ENCODE results near the gene RPL31.
"Not testable (repeated sequence)": the region's sequence is repeated elsewhere in the genome, so short reads cannot be mapped to it uniquely, and the experiment has no call there.

Gene RPL31

DNA sequence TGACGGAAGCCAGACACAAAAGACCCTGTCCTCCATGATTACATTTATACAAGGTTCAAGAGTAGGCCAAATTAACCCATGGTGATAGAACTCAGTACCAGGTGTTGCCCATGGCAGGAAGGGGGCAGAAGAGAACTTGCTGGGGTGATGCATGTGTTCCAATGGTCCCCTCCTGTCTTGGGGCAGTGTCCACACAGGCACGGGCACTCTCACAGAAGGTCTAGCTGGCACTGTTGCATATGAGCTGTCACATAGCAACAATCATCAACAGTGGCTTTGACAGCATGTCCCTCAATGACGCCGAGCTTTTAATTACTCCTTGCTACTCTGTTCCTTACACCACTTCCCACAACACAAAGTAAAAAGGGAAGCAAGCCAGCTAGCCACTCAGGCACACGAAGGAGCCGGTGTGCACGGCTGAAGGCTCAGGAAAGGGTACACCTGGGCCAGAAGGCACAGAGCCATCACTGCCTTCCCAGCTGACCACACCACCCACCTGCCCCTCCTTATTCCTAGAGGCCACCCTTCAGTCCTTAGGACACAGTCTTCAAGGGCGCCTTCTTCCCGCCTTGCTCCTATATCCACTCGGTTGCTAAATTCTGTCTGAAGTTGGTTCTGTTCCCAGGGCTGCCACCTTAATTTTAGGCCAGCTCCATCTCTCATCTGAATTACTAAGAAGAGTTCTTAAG is 28.9 kb downstream of the RPL31 start:
- no peak for ATAC-seq

DNA sequence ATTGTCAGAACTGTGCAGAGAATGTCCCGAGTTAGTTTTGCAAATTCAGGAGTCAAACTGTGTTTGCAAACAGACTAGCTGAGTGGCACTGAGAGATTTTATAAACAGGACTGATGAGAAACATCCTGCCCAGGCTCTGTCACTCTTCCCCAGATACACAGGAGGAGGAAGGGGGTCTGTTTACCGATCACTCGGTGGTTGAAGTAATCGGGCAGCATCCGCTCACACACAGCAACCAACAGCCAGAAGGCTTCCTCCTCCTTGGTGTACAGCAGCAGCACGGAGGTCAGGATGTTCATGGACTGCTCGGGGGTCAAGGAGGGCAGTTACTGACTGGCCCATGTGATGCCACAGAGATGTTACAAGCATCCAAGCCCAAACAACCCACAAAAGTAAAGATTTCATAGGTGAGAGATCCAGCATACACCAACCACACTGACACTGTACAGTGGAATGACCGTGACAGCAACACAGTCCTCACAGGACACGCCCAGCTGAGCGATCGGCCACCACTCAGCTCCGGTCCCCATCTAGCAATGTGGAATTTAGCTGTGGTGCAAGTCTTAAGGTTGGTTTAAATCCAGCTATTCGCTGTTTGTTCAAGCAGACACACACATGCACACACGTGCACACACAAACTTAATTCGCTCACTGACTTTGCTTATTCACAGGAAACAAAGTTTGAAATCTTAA is 30.1 kb downstream of the RPL31 start:
- no peak for ATAC-seq

DNA sequence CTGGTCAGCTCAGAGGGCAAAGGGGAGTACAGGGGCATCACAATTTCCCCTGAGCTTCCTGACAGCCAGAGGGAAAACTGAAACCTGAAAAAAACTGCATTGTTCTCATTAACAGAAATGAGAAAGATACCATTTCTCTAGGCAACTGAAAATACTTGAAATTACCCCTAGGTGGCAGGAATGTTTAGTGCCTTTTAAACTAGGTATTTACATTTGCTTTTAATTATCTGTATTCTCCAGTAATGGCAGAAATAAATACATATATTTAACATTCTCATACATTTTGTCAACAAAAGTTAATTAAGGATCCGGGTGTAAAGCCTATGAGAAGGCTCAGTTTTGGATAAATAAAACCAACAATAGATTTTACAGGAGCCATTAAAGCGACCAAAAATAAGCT is 34.5 kb downstream of the RPL31 start:
- ATAC-seq = no peak

DNA sequence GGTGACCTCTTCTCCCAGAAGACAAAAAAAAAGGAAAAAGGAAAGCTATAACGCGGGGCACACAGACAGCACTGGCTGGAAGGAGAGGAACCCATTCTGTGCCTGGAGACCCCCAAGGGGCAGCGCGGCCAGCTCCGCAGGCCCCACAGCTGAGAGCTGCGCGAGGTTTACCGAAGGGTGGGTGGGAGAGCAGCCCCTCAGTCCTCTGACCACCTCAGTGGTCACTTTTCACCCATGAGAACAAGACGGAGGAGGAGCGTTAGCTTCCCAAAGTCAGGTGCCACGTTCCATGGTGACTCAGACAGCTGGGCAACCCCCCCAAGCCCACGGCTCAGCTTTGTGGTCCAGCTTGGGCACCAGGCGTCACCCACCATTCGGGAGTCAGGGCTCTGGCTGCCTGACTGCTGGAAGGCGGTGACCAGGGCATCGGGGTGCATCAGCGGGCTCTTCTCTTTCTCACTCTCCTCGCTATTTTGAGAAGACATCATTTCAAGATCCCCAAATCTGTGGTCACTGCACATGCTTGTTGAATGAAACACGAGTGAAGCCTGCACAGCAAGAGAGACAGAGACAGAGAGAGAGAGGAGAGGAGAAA is 35.2 kb downstream of the RPL31 start:
- no peak for ATAC-seq

DNA sequence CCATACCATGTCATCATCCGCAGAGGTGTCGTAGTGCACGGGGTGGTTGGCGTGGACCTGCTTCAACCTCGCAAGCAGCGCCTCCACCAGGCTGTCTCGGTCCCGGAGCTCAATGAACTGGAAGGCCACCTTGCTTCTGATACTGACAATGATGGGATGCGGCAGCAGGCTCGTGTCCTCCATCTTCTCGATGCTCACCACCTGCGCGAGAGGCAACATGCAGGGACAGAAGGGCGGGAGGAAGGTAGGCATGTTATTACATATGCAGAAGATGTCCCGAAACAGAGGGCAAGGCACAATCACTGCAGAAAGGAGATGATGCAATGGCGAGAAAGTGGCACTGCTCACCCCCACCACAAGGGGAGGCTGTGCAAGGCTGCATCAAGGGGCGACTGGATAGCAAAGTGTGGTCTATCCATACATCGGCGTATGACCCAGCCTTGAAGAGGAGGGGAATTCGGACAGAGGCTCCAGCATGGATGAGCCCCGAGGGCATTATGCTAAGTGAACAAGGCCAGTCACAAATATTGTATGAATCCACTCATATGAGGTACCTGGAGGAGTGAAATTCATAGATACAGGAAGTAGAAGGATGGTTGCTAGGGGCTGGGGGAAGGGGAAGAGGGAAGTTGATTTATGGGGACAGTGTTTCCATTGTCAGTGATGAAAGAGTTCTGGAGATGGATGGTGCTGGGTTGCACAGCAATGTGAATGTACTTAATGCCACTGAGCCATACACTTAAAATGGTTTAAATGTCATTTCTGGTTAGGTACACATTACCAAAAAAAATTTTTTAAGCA is 36.6 kb downstream of the RPL31 start:
- no peak for ATAC-seq

DNA sequence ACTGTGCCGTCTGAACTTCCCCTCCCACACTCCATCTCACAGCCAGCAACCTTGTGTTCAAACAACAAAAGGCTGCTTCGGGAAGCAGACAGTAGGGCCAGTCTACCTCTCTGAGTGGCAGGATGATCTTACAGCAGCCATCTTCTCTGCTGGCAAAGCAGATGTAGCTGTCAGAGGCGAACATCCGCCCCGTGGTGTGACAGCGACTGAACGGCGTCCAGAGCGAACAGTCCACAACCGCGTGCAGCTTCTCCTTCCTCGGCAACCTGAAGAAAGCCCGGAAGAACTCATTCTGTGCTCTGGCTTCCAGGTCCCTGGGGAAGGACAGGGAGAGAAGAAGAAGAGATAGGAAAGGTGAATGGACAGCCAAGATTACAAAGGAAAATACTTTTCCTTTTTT is 38.0 kb downstream of the RPL31 start:
- ATAC-seq = no peak

DNA sequence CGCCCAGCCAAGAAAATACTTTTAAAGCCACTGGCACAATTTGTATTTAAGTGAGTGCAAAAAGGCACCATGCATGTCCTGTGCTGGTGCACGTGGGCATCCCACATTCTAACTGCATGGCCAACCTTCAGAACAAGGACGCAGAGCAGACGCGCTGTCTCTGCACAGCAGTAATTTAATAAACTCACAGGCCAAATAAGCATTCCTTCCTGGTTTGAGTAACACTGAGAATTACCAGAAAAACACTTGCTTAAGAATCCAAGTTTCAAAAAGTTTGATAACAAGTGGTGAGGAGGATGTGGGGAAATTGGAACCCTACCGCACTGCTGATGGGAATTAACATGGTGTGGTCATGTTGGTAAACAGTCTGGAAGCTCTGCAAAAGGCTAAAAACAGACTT is 38.7 kb downstream of the RPL31 start:
- ATAC-seq = no peak

DNA sequence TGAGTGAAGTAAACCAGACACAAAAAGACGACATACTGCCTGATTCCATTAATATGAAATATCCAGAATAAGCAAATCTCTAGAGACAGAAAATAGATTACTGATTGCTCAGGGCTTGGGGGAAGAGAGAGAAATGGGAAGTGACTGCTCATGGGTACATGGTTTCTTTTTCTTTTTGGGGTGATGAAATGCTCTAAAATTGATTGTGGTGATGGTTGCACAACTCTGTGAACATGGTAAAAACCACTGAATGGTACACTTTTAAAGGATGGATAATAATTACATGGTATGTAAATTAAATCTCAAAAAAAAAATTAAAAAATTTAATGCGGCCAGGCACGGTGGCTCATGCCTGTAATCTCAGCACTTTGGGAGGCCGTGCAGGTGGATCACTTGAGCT is 39.3 kb downstream of the RPL31 start:
- no peak for ATAC-seq

DNA sequence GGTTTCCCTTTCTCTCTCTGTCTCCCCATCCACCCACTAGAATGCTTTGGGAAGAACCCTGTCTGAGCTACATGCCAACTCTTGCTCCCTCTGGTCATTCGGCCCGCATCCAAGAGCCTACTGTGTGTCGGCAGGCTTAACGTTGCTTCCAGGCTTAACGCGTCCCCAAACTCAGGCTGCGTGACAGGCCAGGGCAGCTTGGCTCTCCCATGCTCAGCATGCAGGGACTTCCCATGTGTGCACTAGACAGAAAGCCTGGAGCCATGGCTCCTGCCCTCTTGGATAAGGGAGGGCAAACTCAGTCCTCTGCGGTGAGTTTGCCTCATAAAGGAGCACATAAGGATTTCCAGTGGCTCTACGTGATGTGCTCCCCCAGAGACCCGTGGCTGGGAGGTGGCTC is 43.2 kb downstream of the RPL31 start:
- no peak for ATAC-seq

DNA sequence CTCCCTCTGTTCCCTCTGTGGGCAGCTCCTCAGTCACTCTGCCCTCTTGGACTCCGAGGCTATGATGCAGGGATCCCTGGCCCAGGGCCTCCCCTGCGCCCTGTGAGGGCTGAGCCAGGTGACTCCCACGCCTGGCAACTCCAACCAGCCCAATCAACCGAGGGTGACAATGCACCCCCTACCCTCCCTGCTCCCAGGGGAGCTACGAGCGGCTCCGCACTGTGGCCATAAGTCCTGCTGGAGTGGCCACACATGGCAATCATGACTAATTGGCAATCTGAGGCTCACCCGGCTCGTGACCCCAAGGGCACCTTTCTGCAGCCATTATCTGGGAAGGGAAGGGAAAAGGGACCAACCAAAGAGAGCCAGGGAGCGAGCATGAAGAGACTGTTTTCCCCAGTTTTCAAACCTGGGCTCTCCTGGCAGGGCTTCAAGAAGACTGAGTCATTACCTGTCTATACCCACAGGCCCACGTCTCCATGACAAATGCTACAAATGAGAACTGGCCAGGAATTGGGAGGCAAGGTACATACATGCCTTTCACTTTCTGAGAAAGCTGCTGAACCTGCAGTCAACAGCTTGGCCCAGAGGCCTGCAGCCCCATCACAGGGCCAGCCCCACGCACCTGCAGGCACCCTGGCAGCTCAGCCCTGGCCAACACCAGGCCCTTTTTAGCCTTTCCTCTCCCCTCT is 45.1 kb downstream of the RPL31 start:
- no peak for ATAC-seq

DNA sequence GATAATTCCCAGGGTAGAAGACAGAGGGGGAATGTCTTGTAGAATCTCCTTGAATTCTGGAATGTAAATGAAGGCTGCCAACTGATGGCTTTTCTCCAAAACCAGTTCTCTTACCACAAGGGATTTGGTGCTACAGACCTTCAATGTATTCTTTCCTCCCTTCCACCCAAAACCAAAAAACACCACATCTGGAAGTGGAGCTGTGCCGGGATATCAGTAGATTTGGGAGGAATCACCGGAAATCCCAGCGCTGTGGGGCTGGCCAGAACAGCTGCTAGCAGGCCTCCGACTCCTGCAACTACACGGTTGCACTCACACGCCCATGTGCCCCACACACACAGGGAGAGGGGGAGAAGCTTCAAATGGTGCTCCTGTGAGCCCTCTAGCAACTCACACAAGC is 45.7 kb downstream of the RPL31 start:
- no peak for ATAC-seq

DNA sequence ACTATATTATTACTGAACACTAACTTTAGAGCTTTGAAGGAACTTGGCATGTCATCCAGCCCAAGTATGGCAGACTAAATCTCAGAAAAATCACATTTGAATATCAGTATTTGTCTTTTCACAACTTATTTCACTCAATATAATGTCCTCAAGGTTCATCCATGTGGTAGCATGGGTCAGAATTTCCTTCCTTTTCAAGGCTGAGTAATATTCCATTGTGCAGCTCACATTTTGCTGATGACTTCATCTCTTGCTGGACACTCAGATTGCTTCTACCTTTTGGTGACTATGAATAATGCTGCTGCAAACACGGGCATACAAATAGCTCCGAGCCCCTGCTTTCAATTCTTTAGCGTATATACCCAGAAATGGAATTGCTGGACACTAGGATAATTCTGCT is 46.7 kb downstream of the RPL31 start:
- no peak for ATAC-seq

DNA sequence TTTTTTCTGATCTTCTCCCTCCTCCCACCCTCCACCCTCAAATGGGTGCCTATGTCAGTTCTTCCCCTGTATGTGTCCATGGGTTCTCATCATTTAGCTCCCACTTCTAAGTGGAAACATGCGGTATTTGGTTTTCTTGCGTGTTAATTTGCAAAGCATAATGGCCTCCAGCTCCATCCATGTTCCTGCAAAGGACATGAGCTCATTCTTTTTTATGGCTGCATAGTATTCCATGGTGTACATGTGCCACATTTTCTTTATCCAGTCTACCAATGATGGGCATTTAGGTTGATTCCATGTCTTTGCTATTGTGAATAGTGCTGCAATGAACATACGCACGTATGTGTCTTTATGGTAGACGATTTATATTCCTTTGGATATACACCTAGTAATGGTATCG is 48.8 kb downstream of the RPL31 start:
- not testable (repeated sequence) for ATAC-seq

DNA sequence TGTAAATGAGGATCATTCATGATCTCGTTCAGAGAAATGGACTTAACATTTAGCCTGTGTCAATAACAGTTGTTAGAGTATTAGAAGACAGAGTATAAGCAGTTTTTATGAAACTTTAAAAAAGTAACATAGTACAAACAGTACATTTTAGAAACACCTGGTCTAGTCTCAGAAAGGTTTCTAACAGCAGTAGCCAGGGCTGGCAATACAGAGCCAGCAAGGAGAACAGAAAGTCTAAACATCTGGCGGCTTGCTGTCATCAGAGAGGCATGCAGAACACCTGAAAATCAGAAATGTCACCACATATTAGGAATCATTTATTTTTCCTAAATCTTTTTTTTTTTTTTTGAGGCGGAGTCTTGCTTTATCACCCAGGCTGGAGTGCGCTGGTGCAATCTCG is 50.1 kb downstream of the RPL31 start:
- ATAC-seq = no peak

DNA sequence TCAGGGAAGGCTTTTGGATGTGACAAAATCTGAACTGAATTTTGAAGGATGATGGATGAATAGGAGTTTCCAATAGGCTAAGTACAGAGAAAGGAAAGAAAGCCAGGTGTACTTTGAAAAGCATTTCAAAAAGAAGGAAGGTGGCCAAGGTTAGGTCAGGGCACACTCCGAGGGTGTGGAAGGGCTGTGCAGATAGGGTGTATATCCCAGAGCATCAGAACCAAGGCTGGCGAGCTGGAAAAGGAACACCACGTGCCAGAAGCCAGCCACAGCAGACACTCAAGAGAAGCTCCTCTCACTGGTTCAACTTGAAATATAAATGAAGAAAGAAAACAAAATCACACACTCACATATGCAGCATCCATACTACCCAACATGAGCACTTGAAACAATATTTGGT is 51.0 kb downstream of the RPL31 start:
- ATAC-seq = no peak

All from activated CD4-positive, CD25-positive, alpha-beta regulatory T cell treated with anti-CD3 and anti-CD28 coated beads, Interleukin-2, amount 50 U/mL, for 24 hours (primary cell).